ENCODE results near the gene HDGFL3. TPM values are rescaled to one million over a fixed set of nuclear protein-coding genes. Genes with fewer than 3 reads are reported as not detected.
"Not testable (repeated sequence)": the region's sequence is repeated elsewhere in the genome, so short reads cannot be mapped to it uniquely, and the experiment has no call there.

HDGFL3 gene
- total RNA-seq, 2 donors from 2014 or later = 9.2 to 13.6 TPM

DNA sequence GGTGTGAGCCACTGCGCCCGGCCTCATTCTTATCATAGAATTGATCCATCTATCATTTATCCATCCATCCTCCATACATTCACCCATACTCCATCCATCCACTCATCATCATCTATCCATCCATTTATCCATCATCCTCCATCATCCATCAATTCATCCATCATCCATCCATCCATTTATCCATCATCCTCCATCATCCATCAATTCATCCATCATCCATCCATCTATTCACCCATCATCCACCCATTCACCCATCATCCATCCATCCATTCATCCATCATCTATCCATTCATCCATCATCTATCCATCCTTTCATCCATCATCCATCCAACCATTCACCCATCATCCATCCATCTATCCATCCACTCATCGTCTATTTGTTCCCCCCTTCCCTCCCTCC lies 96.5 kb downstream of the HDGFL3 start:
- intact Hi-C loops (cut with DNase I, micrococcal nuclease) = no loop called here
- DNase-seq (no peak), ATAC-seq (no peak)

GRCh38 chr15:83110381-83110780 lies 97.2 kb downstream of the HDGFL3 start:
- intact Hi-C loops (cut with DNase I, micrococcal nuclease) = no loop called here
- DNase-seq (no peak), ATAC-seq (no peak)

- no peak for DNase-seq
- ATAC-seq = no peak
- intact Hi-C loops (cut with DNase I, micrococcal nuclease) = no loop called here
These were observed 98.1 kb downstream of the HDGFL3 start for GRCh38 chr15:83109532-83109931.

DNA sequence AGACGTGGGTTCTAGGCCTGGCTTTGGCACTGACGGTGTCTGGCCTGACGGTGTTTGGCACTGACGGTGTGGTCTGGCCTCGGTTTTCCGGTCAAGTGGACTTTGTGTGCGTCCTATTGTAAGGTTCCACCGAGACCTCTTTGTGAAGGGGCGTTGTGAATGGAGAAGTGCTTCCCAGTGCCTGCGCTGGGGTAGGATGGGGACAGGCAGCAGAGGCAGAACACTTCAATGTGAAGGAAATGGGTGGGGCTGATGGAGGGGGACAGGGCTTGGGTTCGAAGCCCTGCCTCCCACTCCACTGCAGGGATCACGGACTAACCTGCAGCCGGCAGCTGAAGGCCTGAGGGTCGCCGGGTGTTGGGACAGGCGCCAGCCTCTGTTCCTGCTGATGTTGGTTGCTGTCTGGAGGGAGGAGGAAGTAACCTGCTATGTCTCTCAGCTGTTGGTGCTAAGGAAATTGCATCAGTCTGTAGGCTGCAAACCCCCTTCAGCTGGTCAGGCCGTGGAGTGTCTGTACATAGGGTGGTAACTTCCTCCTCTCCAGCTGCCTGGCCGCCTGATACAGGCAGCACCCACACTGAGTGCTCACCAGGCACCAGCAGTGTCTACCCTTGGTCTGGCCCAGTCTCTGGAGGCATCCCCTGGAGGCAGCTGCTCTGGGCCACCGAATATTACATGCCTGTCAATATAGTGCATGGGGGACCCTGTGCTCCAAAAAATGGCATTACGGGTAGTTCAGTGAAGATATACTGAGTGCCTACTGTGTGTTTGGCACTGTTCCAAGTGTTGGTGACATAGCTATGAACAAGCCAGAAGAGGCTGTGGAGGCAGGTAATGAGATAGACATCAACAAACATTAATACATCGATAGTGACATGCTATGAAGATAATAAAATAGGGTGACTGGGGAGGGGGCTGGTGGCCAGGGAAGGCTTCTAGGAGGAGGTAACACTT lies 99.1 kb downstream of the HDGFL3 start:
- intact Hi-C loops (cut with DNase I, micrococcal nuclease) = no loop called here
- ATAC-seq = peak; percentile 53
- DNase-seq = peak; percentile 28 to 56

GRCh38 chr15:83107841-83108181 lies 99.8 kb downstream of the HDGFL3 start:
- no peak for DNase-seq
- ATAC-seq = no peak
- intact Hi-C loops (cut with DNase I, micrococcal nuclease) = no loop called here

- ATAC-seq (peak; percentile 21), DNase-seq (no peak)
- intact Hi-C loops (cut with DNase I, micrococcal nuclease) = no loop called here
These were observed 100.4 kb downstream of the HDGFL3 start, which contains the start of gene TM6SF1 for GRCh38 chr15:83106994-83107840. Gene TM6SF1, plus strand, starts transcription at chr15:83107645. Its CDS starts 36 bp downstream, at chr15:83107681.

GRCh38 chr15:83105440-83105839 lies 102.2 kb downstream of the HDGFL3 start:
- ATAC-seq (no peak), DNase-seq (no peak)
- intact Hi-C loops (cut with DNase I, micrococcal nuclease) = no loop called here

GRCh38 chr15:83104141-83104540 lies 103.5 kb downstream of the HDGFL3 start:
- no peak for ATAC-seq
- intact Hi-C loops (cut with DNase I, micrococcal nuclease) = no loop called here

GRCh38 chr15:83102346-83102745 lies 105.3 kb downstream of the HDGFL3 start:
- intact Hi-C loops (cut with DNase I, micrococcal nuclease) = no loop called here
- DNase-seq (no peak), ATAC-seq (no peak)

More at GRCh38 chr15:83104141-83104540, 103.5 kb downstream of the HDGFL3 start:
- no peak for DNase-seq

- ATAC-seq (no peak), DNase-seq (no peak)
- intact Hi-C loops (cut with DNase I, micrococcal nuclease) = no loop called here
These were observed 107.5 kb downstream of the HDGFL3 start for GRCh38 chr15:83100097-83100646.

- DNase-seq = no peak
- intact Hi-C loops (cut with DNase I, micrococcal nuclease) = no loop called here
- no peak for ATAC-seq
These were observed 108.3 kb downstream of the HDGFL3 start for GRCh38 chr15:83099290-83099689.

- intact Hi-C loops (cut with DNase I, micrococcal nuclease) = no loop called here
- no peak for ATAC-seq
- DNase-seq = no peak
These were observed 109.5 kb downstream of the HDGFL3 start for GRCh38 chr15:83098079-83098478.

DNA sequence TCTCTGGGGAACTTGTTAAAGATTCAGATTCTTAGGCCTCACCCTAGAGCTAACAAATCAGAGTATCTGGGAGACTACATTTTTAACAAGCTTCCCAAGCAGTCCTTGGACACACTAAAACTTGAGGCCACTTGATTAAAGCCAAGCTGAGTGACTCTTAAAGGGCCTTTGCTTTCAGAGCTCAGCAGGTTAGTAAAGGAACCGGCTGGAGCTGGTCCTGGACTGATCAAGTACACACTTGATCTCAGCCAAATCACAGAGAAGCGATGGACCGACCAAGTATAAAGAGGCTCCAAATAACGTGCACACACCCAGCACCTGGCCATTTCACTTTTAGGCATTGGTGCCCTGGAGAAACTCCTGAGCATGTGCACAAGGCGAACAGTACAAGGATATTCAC lies 113.0 kb downstream of the HDGFL3 start:
- intact Hi-C loops (cut with DNase I, micrococcal nuclease) = no loop called here
- no peak for ATAC-seq
- no peak for DNase-seq

GRCh38 chr15:83092309-83092976 lies 115.2 kb downstream of the HDGFL3 start:
- DNase-seq (peak in 1 of 2 donors; percentile 26), ATAC-seq (peak; percentile 34)
- intact Hi-C loops (cut with DNase I, micrococcal nuclease) = no loop called here

GRCh38 chr15:83091965-83092308 lies 115.7 kb downstream of the HDGFL3 start:
- ATAC-seq; DNase-seq; intact Hi-C loops (cut with DNase I, micrococcal nuclease): not testable (repeated sequence)

DNA sequence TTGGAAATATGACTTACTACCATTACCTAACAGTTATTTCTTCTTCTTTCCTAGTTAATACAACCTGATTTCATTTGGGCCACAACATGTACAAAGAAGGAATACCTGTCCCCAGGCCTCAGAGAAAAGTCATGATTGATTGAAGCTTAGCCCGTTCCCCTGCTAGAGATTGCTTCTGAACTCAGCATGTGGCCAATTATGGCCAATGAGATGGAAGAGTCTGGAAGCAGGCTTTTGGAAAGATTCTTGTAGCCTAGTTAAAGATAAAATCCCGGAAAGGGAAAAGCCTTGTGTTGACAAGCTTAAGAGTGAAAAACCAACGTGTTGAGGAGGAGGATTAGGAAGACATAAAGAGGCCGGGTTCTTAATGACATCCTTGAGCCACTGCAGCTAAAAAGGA lies 117.2 kb downstream of the HDGFL3 start:
- DNase-seq = no peak
- intact Hi-C loops (cut with DNase I, micrococcal nuclease) = no loop called here
- no peak for ATAC-seq

DNA sequence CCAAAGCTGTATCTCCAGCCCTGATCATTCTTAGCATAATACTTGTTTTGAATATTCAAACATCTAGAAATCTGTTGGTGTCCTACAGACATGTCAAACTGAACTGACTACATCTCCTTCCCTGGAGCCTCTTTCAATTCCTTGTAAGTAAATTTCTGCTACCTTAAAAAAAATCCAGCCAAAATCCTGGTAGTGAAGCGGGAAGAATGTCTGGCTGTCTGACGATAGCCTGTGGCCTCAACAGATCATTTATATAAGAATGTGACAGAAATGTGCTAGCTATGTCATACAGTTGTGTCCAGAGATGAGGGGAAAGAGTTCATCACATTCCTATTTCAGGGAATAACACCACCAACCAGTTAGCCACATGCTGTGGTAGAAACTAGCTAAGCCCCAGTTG lies 118.7 kb downstream of the HDGFL3 start:
- DNase-seq = no peak
- intact Hi-C loops (cut with DNase I, micrococcal nuclease) = no loop called here
- ATAC-seq = no peak

- intact Hi-C loops (cut with DNase I, micrococcal nuclease) = no loop called here
- ATAC-seq = no peak
These were observed 120.0 kb downstream of the HDGFL3 start for GRCh38 chr15:83087576-83087975.

More at GRCh38 chr15:83087576-83087975, 120.0 kb downstream of the HDGFL3 start:
- no peak for DNase-seq

Measured in left colon (tissue), 2 donors.